ENCODE results near the gene CPVL.

Gene CPVL

GRCh38 chr7:29123626-29124190 is 22.6 kb downstream of the CPVL start:
- no peak overlapping the region for H2AK5ac ChIP-seq (ENCODE audit: low read length, severe bottlenecking)
- no peak overlapping the region for H2BK12ac ChIP-seq (ENCODE audit: low read length in 2 of 2)
- no peak overlapping the region for H4K91ac ChIP-seq (ENCODE audit: low read length)
- no peak overlapping the region for H2BK15ac ChIP-seq (ENCODE audit: low read depth, poor library complexity, severe bottlenecking)
- H3K36me3 ChIP-seq (ENCODE audit: control insufficient read depth in 1 of 2, insufficient read depth in 2 of 2, low read depth in 1 of 2, low read length in 2 of 2), result no peaks in the 10 kb centered on the region
- H3K4me2 ChIP-seq (ENCODE audit: low read length, poor library complexity, severe bottlenecking), result no peak overlapping the region
- no peak overlapping the region for H4K8ac ChIP-seq (ENCODE audit: low read length)
- H2BK120ac ChIP-seq (ENCODE audit: low read depth, low read length), result no peak overlapping the region
- no peak overlapping the region for H3K23ac ChIP-seq (ENCODE audit: low read length in 2 of 2)
- H3K27ac ChIP-seq (ENCODE audit: low read length, poor library complexity, severe bottlenecking), result no peak overlapping the region
- H3K18ac ChIP-seq (ENCODE audit: low read depth in 1 of 2, low read length in 2 of 2), result no peak overlapping the region
- H2BK5ac ChIP-seq (ENCODE audit: low read depth, low read length, poor library complexity, severe bottlenecking), result no peak overlapping the region
- H3K4me3 ChIP-seq (ENCODE audit: insufficient read depth in 1 of 2, low read depth in 1 of 2, low read length in 2 of 2), result no peak overlapping the region
- no peak overlapping the region for H2AFZ ChIP-seq (ENCODE audit: low read depth, low read length)
- no peak overlapping the region for H3K4ac ChIP-seq (ENCODE audit: low read depth in 1 of 2, low read length in 2 of 2)
- H3K9ac ChIP-seq (ENCODE audit: low read length), result no peak overlapping the region
- H3K27me3 ChIP-seq (ENCODE audit: control insufficient read depth in 1 of 2, insufficient read depth in 1 of 2, low read length in 2 of 2), result no peaks in the 10 kb centered on the region
- no peaks in the 10 kb centered on the region for H3K79me1 ChIP-seq (replicated peaks; ENCODE audit: low read length, poor library complexity, severe bottlenecking)
- no peaks in the 10 kb centered on the region for H3K4me1 ChIP-seq (ENCODE audit: control insufficient read depth, insufficient read depth, low read depth, low read length)
- DNase-seq, result no peak
- no peaks in the 10 kb centered on the region for H3K9me3 ChIP-seq (ENCODE audit: control insufficient read depth, low read length)
- WGBS, result no CpG with 5 or more reads among the region's 1 CpG
- no peak overlapping the region for H3K14ac ChIP-seq (ENCODE audit: low read length in 2 of 2)

- Histone ChIP-seq H3K4me2 (ENCODE audit: low read length, poor library complexity, severe bottlenecking) (no peak overlapping the region), H2AK5ac (ENCODE audit: low read length, severe bottlenecking) (no peak overlapping the region), H2BK5ac (ENCODE audit: low read depth, low read length, poor library complexity, severe bottlenecking) (no peak overlapping the region), H3K18ac (ENCODE audit: low read depth in 1 of 2, low read length in 2 of 2) (no peak overlapping the region), H3K23ac (ENCODE audit: low read length in 2 of 2) (no peak overlapping the region), H2BK120ac (ENCODE audit: low read depth, low read length) (no peak overlapping the region), H3K4me3 (ENCODE audit: insufficient read depth in 1 of 2, low read depth in 1 of 2, low read length in 2 of 2) (no peak overlapping the region), H3K27me3 (ENCODE audit: control insufficient read depth in 1 of 2, insufficient read depth in 1 of 2, low read length in 2 of 2) (peaks cover 4 to 6% of the 10 kb centered on the region in 2 experiments), H3K4me1 (ENCODE audit: control insufficient read depth, insufficient read depth, low read depth, low read length) (no peaks in the 10 kb centered on the region), H3K9ac (ENCODE audit: low read length) (no peak overlapping the region), H2AFZ (ENCODE audit: low read depth, low read length) (no peak overlapping the region), H3K9me3 (ENCODE audit: control insufficient read depth, low read length) (no peaks in the 10 kb centered on the region), H3K79me1 (replicated peaks; ENCODE audit: low read length, poor library complexity, severe bottlenecking) (no peaks in the 10 kb centered on the region), H4K91ac (ENCODE audit: low read length) (no peak overlapping the region), H3K4ac (ENCODE audit: low read depth in 1 of 2, low read length in 2 of 2) (no peak overlapping the region), H3K36me3 (ENCODE audit: control insufficient read depth in 1 of 2, insufficient read depth in 2 of 2, low read depth in 1 of 2, low read length in 2 of 2) (no peaks in the 10 kb centered on the region), H3K14ac (ENCODE audit: low read length in 2 of 2) (no peak overlapping the region), H2BK12ac (ENCODE audit: low read length in 2 of 2) (no peak overlapping the region), H2BK15ac (ENCODE audit: low read depth, poor library complexity, severe bottlenecking) (no peak overlapping the region), H4K8ac (ENCODE audit: low read length) (no peak overlapping the region), H3K27ac (ENCODE audit: low read length, poor library complexity, severe bottlenecking) (no peak overlapping the region)
- no CpG with 5 or more reads among the region's 2 CpGs for whole genome bisulfite sequencing
- DNase-seq, result no peak
Observed at GRCh38 chr7:29122759-29123158, 23.6 kb downstream of the CPVL start.

- no peak overlapping the region for H2AFZ ChIP-seq (ENCODE audit: low read depth, low read length)
- no peak overlapping the region for H4K91ac ChIP-seq (ENCODE audit: low read length)
- H3K36me3 ChIP-seq (ENCODE audit: control insufficient read depth in 1 of 2, insufficient read depth in 2 of 2, low read depth in 1 of 2, low read length in 2 of 2), result no peaks in the 10 kb centered on the region
- H3K4me2 ChIP-seq (ENCODE audit: low read length, poor library complexity, severe bottlenecking), result no peak overlapping the region
- no peaks in the 10 kb centered on the region for H3K79me1 ChIP-seq (replicated peaks; ENCODE audit: low read length, poor library complexity, severe bottlenecking)
- H3K27me3 ChIP-seq (ENCODE audit: control insufficient read depth in 1 of 2, insufficient read depth in 1 of 2, low read length in 2 of 2), result peaks cover 4 to 6% of the 10 kb centered on the region in 2 experiments
- H3K9ac ChIP-seq (ENCODE audit: low read length), result no peak overlapping the region
- H2BK15ac ChIP-seq (ENCODE audit: low read depth, poor library complexity, severe bottlenecking), result no peak overlapping the region
- H2AK5ac ChIP-seq (ENCODE audit: low read length, severe bottlenecking), result no peak overlapping the region
- no peak overlapping the region for H2BK5ac ChIP-seq (ENCODE audit: low read depth, low read length, poor library complexity, severe bottlenecking)
- H3K23ac ChIP-seq (ENCODE audit: low read length in 2 of 2), result no peak overlapping the region
- DNase-seq, result no peak
- no peak overlapping the region for H3K18ac ChIP-seq (ENCODE audit: low read depth in 1 of 2, low read length in 2 of 2)
- no peak overlapping the region for H3K14ac ChIP-seq (ENCODE audit: low read length in 2 of 2)
- WGBS, result 71% methylated on average over 5 of the region's 5 CpGs
- no peaks in the 10 kb centered on the region for H3K4me1 ChIP-seq (ENCODE audit: control insufficient read depth, insufficient read depth, low read depth, low read length)
- no peak overlapping the region for H2BK120ac ChIP-seq (ENCODE audit: low read depth, low read length)
- no peak overlapping the region for H2BK12ac ChIP-seq (ENCODE audit: low read length in 2 of 2)
- no peak overlapping the region for H3K27ac ChIP-seq (ENCODE audit: low read length, poor library complexity, severe bottlenecking)
- H4K8ac ChIP-seq (ENCODE audit: low read length), result no peak overlapping the region
- H3K4ac ChIP-seq (ENCODE audit: low read depth in 1 of 2, low read length in 2 of 2), result no peak overlapping the region
- no peaks in the 10 kb centered on the region for H3K9me3 ChIP-seq (ENCODE audit: control insufficient read depth, low read length)
- no peak overlapping the region for H3K4me3 ChIP-seq (ENCODE audit: insufficient read depth in 1 of 2, low read depth in 1 of 2, low read length in 2 of 2)
Observed at GRCh38 chr7:29122081-29122480, 24.3 kb downstream of the CPVL start.

- Histone ChIP-seq H3K36me3 (ENCODE audit: control insufficient read depth in 1 of 2, insufficient read depth in 2 of 2, low read depth in 1 of 2, low read length in 2 of 2) (no peaks in the 10 kb centered on the region), H3K18ac (ENCODE audit: low read depth in 1 of 2, low read length in 2 of 2) (no peak overlapping the region), H2BK5ac (ENCODE audit: low read depth, low read length, poor library complexity, severe bottlenecking) (no peak overlapping the region), H4K8ac (ENCODE audit: low read length) (no peak overlapping the region), H3K27me3 (ENCODE audit: control insufficient read depth in 1 of 2, insufficient read depth in 1 of 2, low read length in 2 of 2) (peaks cover 4 to 6% of the 10 kb centered on the region in 2 experiments), H3K79me1 (replicated peaks; ENCODE audit: low read length, poor library complexity, severe bottlenecking) (no peaks in the 10 kb centered on the region), H4K91ac (ENCODE audit: low read length) (no peak overlapping the region), H3K4me3 (ENCODE audit: insufficient read depth in 1 of 2, low read depth in 1 of 2, low read length in 2 of 2) (no peak overlapping the region), H3K4ac (ENCODE audit: low read depth in 1 of 2, low read length in 2 of 2) (no peak overlapping the region), H3K9me3 (ENCODE audit: control insufficient read depth, low read length) (no peaks in the 10 kb centered on the region), H3K23ac (ENCODE audit: low read length in 2 of 2) (no peak overlapping the region), H2AK5ac (ENCODE audit: low read length, severe bottlenecking) (no peak overlapping the region), H2BK12ac (ENCODE audit: low read length in 2 of 2) (no peak overlapping the region), H2BK15ac (ENCODE audit: low read depth, poor library complexity, severe bottlenecking) (no peak overlapping the region), H3K9ac (ENCODE audit: low read length) (no peak overlapping the region), H3K4me2 (ENCODE audit: low read length, poor library complexity, severe bottlenecking) (no peak overlapping the region), H3K4me1 (ENCODE audit: control insufficient read depth, insufficient read depth, low read depth, low read length) (no peaks in the 10 kb centered on the region), H3K27ac (ENCODE audit: low read length, poor library complexity, severe bottlenecking) (no peak overlapping the region), H2AFZ (ENCODE audit: low read depth, low read length) (no peak overlapping the region), H2BK120ac (ENCODE audit: low read depth, low read length) (no peak overlapping the region), H3K14ac (ENCODE audit: low read length in 2 of 2) (no peak overlapping the region)
- 100% methylated on average over 2 of the region's 2 CpGs for whole genome bisulfite sequencing
- no peak for DNase-seq
Observed at GRCh38 chr7:29120955-29121354, 25.4 kb downstream of the CPVL start.
